HEK293T (cell line): Measurements from ENCODE around the gene CHIT1.

Experiments
- CTCF ChIA-PET: fragments of 350-600 bp; formaldehyde crosslinking; extraction: SDS; loops from one replicate; lab custom pipeline; 2021; ENCODE audit warnings: antibody characterized with exemption, inconsistent platforms; lab: Yijun Ruan, JAX
- POLR2A ChIA-PET: fragments of 350-600 bp; formaldehyde crosslinking; extraction: SDS; loops from one replicate; lab custom pipeline; 2020; ENCODE audit warnings: antibody characterized with exemption, inconsistent platforms; lab: Yijun Ruan, JAX
- DNase-seq: peaks from one replicate; pipeline ENCODE4 v3.0.0; 2012; ENCODE audit warnings: mixed read lengths; ENCODE audit errors: extremely low spot score
- ARNT ChIP-seq: fragments of 450-650 bp; IDR thresholded peaks from 2 replicates; pipeline ENCODE4 v1.6.1; 2017; ENCODE audit warnings: mild to moderate bottlenecking
- BHLHE40 ChIP-seq: fragments of 450-650 bp; IDR thresholded peaks from 2 replicates; pipeline ENCODE4 v1.6.1; 2016; ENCODE audit warnings: mild to moderate bottlenecking, moderate library complexity, borderline replicate concordance
- CTBP1 ChIP-seq: fragments of 450-650 bp; IDR thresholded peaks from 2 replicates; pipeline ENCODE4 v1.6.1; 2016; ENCODE audit warnings: borderline replicate concordance
- ELF4 ChIP-seq: fragments of 450-650 bp; IDR thresholded peaks from 2 replicates; pipeline ENCODE4 v1.6.1; 2017; ENCODE audit warnings: antibody characterized with exemption
- FOXA1 ChIP-seq: fragments of 450-650 bp; IDR thresholded peaks from 2 replicates; pipeline ENCODE4 v1.6.1; 2016; ENCODE audit warnings: mild to moderate bottlenecking
- FOXK2 ChIP-seq: fragments of 450-650 bp; IDR thresholded peaks from 2 replicates; pipeline ENCODE4 v1.6.1; 2016; ENCODE audit warnings: mild to moderate bottlenecking
- FOXM1 ChIP-seq: fragments of 450-650 bp; IDR thresholded peaks from 2 replicates; pipeline ENCODE4 v1.6.1; 2017; ENCODE audit warnings: mild to moderate bottlenecking, borderline replicate concordance
- HDGF ChIP-seq: fragments of 450-650 bp; IDR thresholded peaks from 2 replicates; pipeline ENCODE4 v1.6.1; 2017; ENCODE audit warnings: antibody characterized with exemption, borderline replicate concordance
- L3MBTL2 ChIP-seq: fragments of 450-650 bp; conservative IDR thresholded peaks from 2 replicates; pipeline ENCODE4 v1.6.1; 2016; ENCODE audit warnings: mild to moderate bottlenecking
- LEF1 ChIP-seq: fragments of 450-650 bp; IDR thresholded peaks from 2 replicates; pipeline ENCODE4 v1.6.1; 2017; ENCODE audit warnings: mild to moderate bottlenecking, borderline replicate concordance
- NFRKB ChIP-seq: fragments of 450-650 bp; IDR thresholded peaks from 2 replicates; pipeline ENCODE4 v1.6.1; 2016; ENCODE audit warnings: mild to moderate bottlenecking, moderate library complexity
- SP1 ChIP-seq: fragments of 450-650 bp; IDR thresholded peaks from 2 replicates; pipeline ENCODE4 v1.6.1; 2017
- SUZ12 ChIP-seq: fragments of 450-650 bp; IDR thresholded peaks from 2 replicates; pipeline ENCODE4 v1.6.1; 2016; ENCODE audit warnings: mild to moderate bottlenecking
- TARDBP ChIP-seq: fragments of 450-650 bp; IDR thresholded peaks from 2 replicates; pipeline ENCODE4 v1.6.1; 2016
- ZNF384 ChIP-seq: fragments of 450-650 bp; IDR thresholded peaks from 2 replicates; pipeline ENCODE4 v1.6.1; 2016
- TF ChIP-seq, protein P1 (sequence below): fragments of 450-650 bp; IDR thresholded peaks from 2 replicates; pipeline ENCODE4 v1.6.1; 2016

Gene CHIT1

DNA sequence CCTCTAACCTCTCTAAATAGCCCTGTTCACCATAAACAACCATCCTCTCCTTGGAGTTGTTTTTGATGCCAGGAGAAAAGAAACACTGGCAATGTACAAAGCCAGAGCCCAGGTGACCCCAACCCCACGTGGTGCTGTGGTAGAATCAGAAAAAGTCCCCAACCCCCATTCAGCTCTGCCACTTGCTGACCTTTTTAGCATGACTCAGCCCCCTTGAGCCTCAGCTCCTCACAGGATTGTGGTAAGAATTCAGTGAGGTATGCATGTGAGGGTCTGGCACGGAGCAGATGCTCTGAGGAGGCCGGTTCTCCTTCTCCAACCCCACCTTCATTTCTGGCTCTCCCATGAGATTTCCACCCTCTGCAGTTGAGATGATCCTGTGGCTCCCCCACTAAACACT lies 31.8 kb downstream of the CHIT1 start:
- no peak for TF ChIP-seq CTBP1
- TF ChIP-seq LEF1 = no peak
- TF ChIP-seq FOXK2 = no peak
- no peak for TF ChIP-seq BHLHE40
- no peak for TF ChIP-seq FOXM1
- TF ChIP-seq TARDBP = no peak
- TF ChIP-seq SUZ12 = no peak
- POLR2A ChIA-PET = no interaction called here
- CTCF ChIA-PET = no interaction called here
- DNase-seq = no peak

DNA sequence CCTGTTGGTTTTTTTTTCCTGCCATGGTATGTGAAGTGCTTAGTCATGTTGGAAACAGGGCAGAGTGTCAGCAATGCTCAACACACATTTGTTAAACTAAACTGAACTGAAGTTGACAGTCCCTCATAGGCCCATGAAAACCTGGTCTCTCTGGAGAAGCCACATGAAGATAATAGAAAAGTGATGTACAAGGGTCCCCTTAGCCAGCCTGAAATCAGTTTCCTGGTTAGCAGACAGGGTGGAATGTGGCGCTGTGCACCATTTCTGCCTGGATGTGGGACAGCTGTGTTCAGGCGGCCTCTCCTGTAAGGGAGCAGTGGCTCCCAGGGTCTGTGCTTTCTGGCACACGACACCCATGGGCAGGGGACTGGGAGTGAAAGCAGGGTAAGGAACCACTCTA lies 33.1 kb downstream of the CHIT1 start:
- ChIA-PET CTCF (interaction anchor here (0.7 to 0.8 kb wide), 2 partner anchors 14 to 23 kb away, joined by 3 to 6 read pairs; no protein-coding TSS in a partner anchor), POLR2A (no interaction called here)
- no peak for TF ChIP-seq BHLHE40
- TF ChIP-seq NFRKB = no peak
- no peak for TF ChIP-seq FOXM1
- no peak for TF ChIP-seq TARDBP
- no peak for TF ChIP-seq SP1
- TF ChIP-seq, protein P1, sequence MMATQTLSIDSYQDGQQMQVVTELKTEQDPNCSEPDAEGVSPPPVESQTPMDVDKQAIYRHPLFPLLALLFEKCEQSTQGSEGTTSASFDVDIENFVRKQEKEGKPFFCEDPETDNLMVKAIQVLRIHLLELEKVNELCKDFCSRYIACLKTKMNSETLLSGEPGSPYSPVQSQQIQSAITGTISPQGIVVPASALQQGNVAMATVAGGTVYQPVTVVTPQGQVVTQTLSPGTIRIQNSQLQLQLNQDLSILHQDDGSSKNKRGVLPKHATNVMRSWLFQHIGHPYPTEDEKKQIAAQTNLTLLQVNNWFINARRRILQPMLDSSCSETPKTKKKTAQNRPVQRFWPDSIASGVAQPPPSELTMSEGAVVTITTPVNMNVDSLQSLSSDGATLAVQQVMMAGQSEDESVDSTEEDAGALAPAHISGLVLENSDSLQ = no peak
- TF ChIP-seq SUZ12 = no peak
- TF ChIP-seq CTBP1 = no peak
- TF ChIP-seq ELF4 = no peak
- TF ChIP-seq FOXA1 = no peak
- no peak for TF ChIP-seq L3MBTL2
- no peak for DNase-seq

DNA sequence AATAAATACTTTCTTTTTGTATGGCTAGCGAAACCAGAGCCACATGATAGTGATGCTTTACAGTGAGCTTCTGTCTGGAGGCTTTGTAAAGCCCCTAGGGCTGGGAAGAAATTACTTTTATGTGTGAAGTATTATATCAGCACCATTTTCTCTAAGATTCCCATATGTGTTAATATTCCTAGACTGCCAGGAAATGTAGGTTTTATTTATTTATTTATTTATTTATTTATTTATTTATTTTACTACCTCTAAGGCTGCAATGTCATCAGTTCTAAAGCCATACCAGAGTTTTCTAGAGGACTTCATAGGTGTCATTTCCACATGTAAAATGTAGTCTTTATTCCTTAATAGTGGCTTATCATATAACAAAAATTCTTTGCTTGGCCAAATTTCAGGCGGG lies 38.5 kb downstream of the CHIT1 start:
- TF ChIP-seq HDGF = no peak
- TF ChIP-seq ELF4 = no peak
- TF ChIP-seq ARNT = no peak
- TF ChIP-seq ZNF384 = no peak
- TF ChIP-seq, protein P1 = no peak
- no peak for TF ChIP-seq NFRKB
- TF ChIP-seq TARDBP = no peak
- TF ChIP-seq FOXA1 = no peak
- TF ChIP-seq FOXM1 = no peak
- no peak for TF ChIP-seq SUZ12
- CTCF ChIA-PET = no interaction called here
- no peak for DNase-seq
- POLR2A ChIA-PET = no interaction called here

DNA sequence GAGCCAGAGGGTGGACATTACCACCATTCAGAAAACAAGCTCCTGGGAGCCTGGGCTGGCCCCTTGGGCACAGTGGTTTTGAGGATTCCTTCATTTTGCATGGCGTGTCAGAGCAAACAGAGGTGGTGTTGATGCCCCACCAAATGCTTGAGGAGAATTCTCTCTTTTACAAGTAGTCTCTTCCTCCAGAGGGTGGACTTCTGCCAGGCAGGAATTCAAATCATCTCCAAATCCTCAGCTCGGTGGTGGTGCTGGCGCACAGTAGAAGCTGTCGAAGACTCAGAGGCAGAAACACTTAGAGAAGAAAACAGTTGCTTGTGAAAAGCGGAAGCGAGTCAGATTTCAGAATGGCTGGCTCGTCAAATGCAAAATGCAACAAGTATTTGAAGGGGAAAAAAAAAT lies 39.5 kb downstream of the CHIT1 start:
- DNase-seq = no peak
- POLR2A ChIA-PET = no interaction called here
- TF ChIP-seq NFRKB (no peak), L3MBTL2 (no peak), FOXA1 (no peak), ELF4 (no peak), FOXK2 (no peak), SUZ12 (no peak)
- TF ChIP-seq, protein P1 = no peak
- CTCF ChIA-PET = interaction anchor here (0.5 to 0.9 kb wide), 3 partner anchors 14 to 72 kb away, joined by 3 read pairs; no protein-coding TSS in a partner anchor

DNA sequence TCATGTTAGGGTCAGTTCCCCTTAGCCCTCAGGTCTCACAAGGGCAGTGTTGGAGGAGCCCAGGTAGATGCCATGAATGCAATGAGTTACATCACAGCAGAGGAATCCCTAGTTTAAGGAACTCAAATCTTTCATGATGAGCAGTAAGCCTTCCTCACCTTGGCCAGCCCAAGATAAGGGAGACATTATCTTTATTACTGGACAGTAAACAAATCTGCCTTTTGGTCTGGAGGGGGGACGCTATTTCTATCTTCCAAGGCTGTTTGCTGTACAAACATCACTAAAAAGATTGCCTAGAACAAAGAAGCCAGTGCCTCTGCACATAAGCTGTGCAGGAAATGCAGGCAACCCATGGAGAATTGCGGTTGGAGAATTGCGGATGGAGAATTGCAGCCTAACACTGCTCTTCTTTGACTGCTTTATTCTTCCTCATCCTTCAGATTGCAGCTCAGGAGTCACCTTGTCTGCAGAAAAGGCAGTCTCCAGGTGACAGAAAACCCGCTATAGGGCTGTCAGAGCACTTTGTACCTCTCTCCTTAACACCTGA lies 40.7 kb downstream of the CHIT1 start:
- TF ChIP-seq CTBP1 (no peak), ZNF384 (no peak), FOXA1 (no peak), TARDBP (no peak), SUZ12 (no peak), FOXK2 (no peak), SP1 (no peak), LEF1 (no peak)
- TF ChIP-seq, protein P1 = no peak
- no peak for DNase-seq
- ChIA-PET POLR2A (no interaction called here), CTCF (no interaction called here)

DNA sequence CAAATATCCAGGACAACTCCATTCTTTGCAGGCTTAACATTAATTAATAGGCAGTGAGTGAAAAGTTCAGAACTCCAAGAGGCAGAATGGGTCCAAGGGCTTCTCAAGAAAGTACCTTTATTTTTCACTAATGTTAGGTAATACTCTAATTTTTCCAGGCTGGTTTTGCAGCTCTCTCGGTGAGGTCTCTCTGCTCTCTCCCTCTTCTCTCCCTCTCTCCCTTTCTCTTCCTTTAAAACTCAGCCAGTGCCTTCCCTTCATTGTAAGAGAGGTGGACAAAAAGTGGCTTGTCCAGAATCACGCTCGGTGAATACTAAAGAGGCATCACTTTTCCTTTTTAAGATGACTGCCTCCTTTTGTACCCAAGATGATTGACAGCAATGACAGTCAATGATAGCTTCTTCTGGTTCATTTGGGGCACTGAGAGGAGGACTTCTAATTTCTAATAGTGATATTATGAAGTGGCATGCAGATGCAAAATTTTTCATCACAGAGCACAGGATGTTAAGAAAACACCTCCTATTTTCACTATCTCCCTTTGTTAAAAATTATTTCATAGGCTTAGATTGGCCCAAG lies 41.7 kb downstream of the CHIT1 start:
- TF ChIP-seq, protein P1 = peak; percentile 81
- TF ChIP-seq HDGF = no peak
- TF ChIP-seq TARDBP = no peak
- DNase-seq = no peak
- ChIA-PET POLR2A (no interaction called here), CTCF (interaction anchor here (0.9 kb wide), 1 partner anchor 41 kb away, joined by 3 read pairs; no protein-coding TSS in a partner anchor)
